A673 (cell line): ENCODE results near the gene TMEM164. TPM values are rescaled to one million over a fixed set of nuclear protein-coding genes. Genes with fewer than 3 reads are reported as not detected.
A peak's percentile ranks its signal among the peaks of the same experiment; 100 is the strongest.

Experiments used
- BruUV-seq: library from RNA; stranded (reverse); fragments of 400-500 nt; replicated peaks from 2 replicates; lab custom pipeline; 2021; lab: Mats Ljungman, UMichigan
- CTCF ChIA-PET: fragments of 300-600 bp; sonication (Branson Sonifier 250); formaldehyde crosslinking; loops from one replicate; lab custom pipeline; 2022; ENCODE audit warnings: antibody characterized with exemption; lab: Charles Lee
- POLR2A ChIA-PET: fragments of 300-600 bp; sonication (Branson Sonifier 250); formaldehyde crosslinking; loops from one replicate; lab custom pipeline; 2022; ENCODE audit warnings: antibody characterized with exemption; ENCODE audit not compliant: low non-redundant PET; lab: Charles Lee
- DNase-seq: peaks from one replicate; pipeline ENCODE4 v3.0.0-alpha.2; 2015; ENCODE audit warnings: low spot score
- H3K27ac ChIP-seq: fragments of 200-600 bp; sonication (generic); 2 replicates; pipeline ENCODE4 v1.5.1; 2016; ENCODE audit warnings: mixed run types, low read depth, mild to moderate bottlenecking, mixed read lengths, antibody characterized with exemption, low read length; ENCODE audit not compliant: poor library complexity, severe bottlenecking
- H3K27me3 ChIP-seq: fragments of 200-600 bp; sonication (generic); replicated peaks from 2 replicates; pipeline ENCODE4 v1.6.1; 2017; ENCODE audit warnings: mixed run types, low read depth, mild to moderate bottlenecking, mixed read lengths, antibody characterized with exemption, low read length; ENCODE audit not compliant: insufficient read depth, poor library complexity
- H3K36me3 ChIP-seq: fragments of 200-600 bp; sonication (generic); 2 replicates; pipeline ENCODE4 v1.6.1; 2016; ENCODE audit warnings: mixed run types, mild to moderate bottlenecking, mixed read lengths, antibody characterized with exemption, low read length; ENCODE audit not compliant: insufficient read depth, poor library complexity, severe bottlenecking
- H3K4me1 ChIP-seq: fragments of 200-600 bp; sonication (generic); 2 replicates; pipeline ENCODE4 v1.6.1; 2017; ENCODE audit warnings: mixed run types, mild to moderate bottlenecking, mixed read lengths, antibody characterized with exemption, low read length; ENCODE audit not compliant: insufficient read depth, poor library complexity, severe bottlenecking
- H3K4me3 ChIP-seq: fragments of 200-600 bp; sonication (generic); 2 replicates; pipeline ENCODE4 v1.5.1; 2016; ENCODE audit warnings: low read depth, mixed run types, mild to moderate bottlenecking, mixed read lengths, low read length; ENCODE audit not compliant: poor library complexity, severe bottlenecking
- H3K9me3 ChIP-seq: fragments of 200-600 bp; sonication (generic); 2 replicates; pipeline ENCODE4 v1.6.1; 2016; ENCODE audit warnings: mixed run types, low read depth, mild to moderate bottlenecking, mixed read lengths, antibody characterized with exemption, low read length; ENCODE audit not compliant: poor library complexity, severe bottlenecking
- CTCF ChIP-seq: fragments of 300-800, 200-600 bp; sonication (generic); conservative IDR thresholded peaks from 2 replicates; pipeline ENCODE4 v1.5.1; 2017; ENCODE audit warnings: low read depth, mild to moderate bottlenecking, antibody characterized with exemption, low read length, moderate library complexity, mixed read lengths
- EZH2 ChIP-seq: fragments of 200-600 bp; sonication (generic); IDR thresholded peaks from 2 replicates; pipeline ENCODE4 v1.6.1; 2017; ENCODE audit warnings: borderline replicate concordance, low read depth, mild to moderate bottlenecking, mixed read lengths, antibody characterized with exemption, low read length; ENCODE audit not compliant: poor library complexity, severe bottlenecking
- intact Hi-C: fragments of 100-400 bp; cut with micrococcal nuclease; formaldehyde crosslinking; loops from one replicate; pipeline ENCODE4 v1.10.0; 2022; ENCODE audit not compliant: unreplicated experiment
- total RNA-seq: library from RNA; stranded (reverse); gene quantifications from 2 replicates; pipeline ENCODE4 v1.2.3, GENCODE V29; 2021

TMEM164 gene
- total RNA-seq, 1 experiment from 2014 or later, result 26.5 TPM

- ChIA-PET CTCF (interaction anchor here (1.0 to 1.5 kb wide), 3 partner anchors 240 to 679 kb away, joined by 3 to 6 read pairs (median 4); no protein-coding TSS in a partner anchor), POLR2A (no interaction called here)
- peak; percentile 91 for TF ChIP-seq CTCF
- TF ChIP-seq EZH2, result no peak
- H3K36me3 ChIP-seq, result no peaks in the 10 kb centered on the region
- H3K4me3 ChIP-seq, result no peak overlapping the region
- intact Hi-C loops, result no loop called here
- H3K9me3 ChIP-seq, result no peaks in the 10 kb centered on the region
- no peaks in the 10 kb centered on the region for H3K27me3 ChIP-seq
- no TSS peak for BruUV-seq
- no peaks in the 10 kb centered on the region for H3K4me1 ChIP-seq
- peak; percentile 61 for DNase-seq
- no peak overlapping the region for H3K27ac ChIP-seq
Measured at GRCh38 chrX:110167952-110168451, 165.1 kb downstream of the TMEM164 start.

GRCh38 chrX:110168585-110168984 is 165.7 kb downstream of the TMEM164 start:
- BruUV-seq, result no TSS peak
- POLR2A ChIA-PET, result no interaction called here
- CTCF ChIA-PET, result interaction anchor here (1.0 to 1.5 kb wide), 3 partner anchors 239 to 678 kb away, joined by 3 to 6 read pairs (median 4); no protein-coding TSS in a partner anchor

GRCh38 chrX:110170029-110170428 is 167.1 kb downstream of the TMEM164 start:
- CTCF ChIA-PET, result no interaction called here
- DNase-seq, result no peak

More at GRCh38 chrX:110168585-110168984, 165.7 kb downstream of the TMEM164 start:
- Histone ChIP-seq H3K27me3 (no peaks in the 10 kb centered on the region), H3K36me3 (no peaks in the 10 kb centered on the region), H3K27ac (no peak overlapping the region), H3K4me1 (no peaks in the 10 kb centered on the region), H3K9me3 (no peaks in the 10 kb centered on the region), H3K4me3 (no peak overlapping the region)
- no peak for DNase-seq
- intact Hi-C loops, result no loop called here
- TF ChIP-seq EZH2, result no peak
- no peak for TF ChIP-seq CTCF

More at GRCh38 chrX:110170029-110170428, 167.1 kb downstream of the TMEM164 start:
- no peak for TF ChIP-seq CTCF
- no peak for TF ChIP-seq EZH2
- H3K27me3 ChIP-seq, result no peaks in the 10 kb centered on the region
- H3K27ac ChIP-seq, result no peak overlapping the region
- intact Hi-C loops, result no loop called here
- no peaks in the 10 kb centered on the region for H3K36me3 ChIP-seq
- no TSS peak for BruUV-seq
- H3K4me3 ChIP-seq, result no peak overlapping the region
- H3K9me3 ChIP-seq, result no peaks in the 10 kb centered on the region
- H3K4me1 ChIP-seq, result no peaks in the 10 kb centered on the region
- POLR2A ChIA-PET, result no interaction called here
